Urinary bladder (tissue), 4 donors: ENCODE results near the gene EIF4ENIF1. TPM values are rescaled to one million over a fixed set of nuclear protein-coding genes. Genes with fewer than 3 reads are reported as not detected.
A peak's percentile ranks its signal among the peaks of the same experiment; 100 is the strongest.
"Not testable (repeated sequence)": the region's sequence is repeated elsewhere in the genome, so short reads cannot be mapped to it uniquely, and the experiment has no call there.

Source experiments
- DNase-seq: peaks from one replicate; pipeline ENCODE4 v3.0.0-alpha.2; 2015; ENCODE audit errors: extremely low spot score
- H3K27ac ChIP-seq: one replicate; pipeline ENCODE4 v1.5.1; 2013; ENCODE audit warnings: low read depth, mild to moderate bottlenecking, moderate library complexity
- H3K36me3 ChIP-seq: one replicate; pipeline ENCODE4 v1.6.1; 2013; ENCODE audit warnings: mild to moderate bottlenecking, moderate library complexity; ENCODE audit not compliant: insufficient read depth
- H3K4me1 ChIP-seq: one replicate; pipeline ENCODE4 v1.6.1; 2013; ENCODE audit warnings: mild to moderate bottlenecking, moderate library complexity; ENCODE audit not compliant: insufficient read depth
- H3K4me3 ChIP-seq: one replicate; pipeline ENCODE4 v1.5.1; 2013; ENCODE audit warnings: low read depth, low read length
- WGBS: extraction: QIAGEN DNeasy Blood & Tissue Kit; methylation state at CpG from one replicate; pipeline ENCODE4 v1.1.7; 2013; 5-methylcytosine and 5-hydroxymethylcytosine counted together
- polyA plus RNA-seq: library from polyadenylated mRNA; stranded (reverse); fragments of 200-250 nt; gene quantifications from one replicate; pipeline ENCODE4 v1.2.3, GENCODE V29; 2013
- total RNA-seq: library from RNA; depleted of rRNA; stranded (reverse); fragments of >200 nt; gene quantifications from one replicate; pipeline ENCODE4 v1.2.3, GENCODE V29; 2014
- donor health status: healthy with polysubstance abuse.
- donor health status: healthy.

EIF4ENIF1 gene, protein sequence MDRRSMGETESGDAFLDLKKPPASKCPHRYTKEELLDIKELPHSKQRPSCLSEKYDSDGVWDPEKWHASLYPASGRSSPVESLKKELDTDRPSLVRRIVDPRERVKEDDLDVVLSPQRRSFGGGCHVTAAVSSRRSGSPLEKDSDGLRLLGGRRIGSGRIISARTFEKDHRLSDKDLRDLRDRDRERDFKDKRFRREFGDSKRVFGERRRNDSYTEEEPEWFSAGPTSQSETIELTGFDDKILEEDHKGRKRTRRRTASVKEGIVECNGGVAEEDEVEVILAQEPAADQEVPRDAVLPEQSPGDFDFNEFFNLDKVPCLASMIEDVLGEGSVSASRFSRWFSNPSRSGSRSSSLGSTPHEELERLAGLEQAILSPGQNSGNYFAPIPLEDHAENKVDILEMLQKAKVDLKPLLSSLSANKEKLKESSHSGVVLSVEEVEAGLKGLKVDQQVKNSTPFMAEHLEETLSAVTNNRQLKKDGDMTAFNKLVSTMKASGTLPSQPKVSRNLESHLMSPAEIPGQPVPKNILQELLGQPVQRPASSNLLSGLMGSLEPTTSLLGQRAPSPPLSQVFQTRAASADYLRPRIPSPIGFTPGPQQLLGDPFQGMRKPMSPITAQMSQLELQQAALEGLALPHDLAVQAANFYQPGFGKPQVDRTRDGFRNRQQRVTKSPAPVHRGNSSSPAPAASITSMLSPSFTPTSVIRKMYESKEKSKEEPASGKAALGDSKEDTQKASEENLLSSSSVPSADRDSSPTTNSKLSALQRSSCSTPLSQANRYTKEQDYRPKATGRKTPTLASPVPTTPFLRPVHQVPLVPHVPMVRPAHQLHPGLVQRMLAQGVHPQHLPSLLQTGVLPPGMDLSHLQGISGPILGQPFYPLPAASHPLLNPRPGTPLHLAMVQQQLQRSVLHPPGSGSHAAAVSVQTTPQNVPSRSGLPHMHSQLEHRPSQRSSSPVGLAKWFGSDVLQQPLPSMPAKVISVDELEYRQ
- 11.1 TPM for total RNA-seq
- polyA plus RNA-seq = 25.3 TPM

DNA sequence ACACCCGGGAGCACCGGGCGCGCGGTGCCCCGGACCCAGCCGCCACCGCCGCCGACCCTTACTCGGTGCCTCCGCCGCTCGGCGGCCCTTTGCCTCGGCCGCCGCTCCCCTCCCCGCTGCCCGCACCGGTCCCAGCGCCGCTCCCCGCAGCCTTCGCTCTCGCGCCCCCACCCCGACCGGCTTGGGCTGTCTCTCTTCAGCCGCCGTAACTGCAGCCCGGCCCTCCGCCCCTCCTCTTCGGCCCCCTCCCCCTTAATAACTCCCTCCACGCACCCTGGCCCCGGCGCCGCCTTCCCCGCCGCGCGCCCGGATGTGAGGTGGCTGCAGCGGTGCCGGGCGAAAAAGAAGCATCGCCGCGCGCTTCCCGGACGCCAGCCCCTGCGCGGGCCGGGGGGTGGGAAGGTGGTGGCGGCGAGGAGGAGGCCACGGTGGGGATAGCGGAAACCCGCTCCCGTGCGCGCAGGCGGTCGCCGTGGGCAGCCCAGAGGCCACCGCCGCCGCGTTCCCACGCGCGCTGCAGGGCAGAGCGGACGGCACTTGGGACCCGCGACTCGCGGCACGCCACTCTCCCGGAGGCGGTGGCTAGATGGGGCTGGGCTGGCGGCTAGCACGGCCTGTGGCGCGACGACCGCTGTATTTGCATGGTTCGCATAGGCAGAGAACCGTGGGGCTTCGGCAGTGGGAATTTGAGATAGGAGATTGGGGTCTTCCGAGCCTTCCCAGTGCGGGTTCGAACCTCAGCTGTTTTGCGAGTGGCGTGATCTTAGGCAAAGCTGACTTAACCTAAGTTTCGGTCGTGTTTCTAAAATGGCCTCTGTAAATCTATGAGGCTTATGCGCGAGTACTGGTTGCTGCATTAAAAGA, at the start of gene EIF4ENIF1:
TSS of gene EIF4ENIF1 (minus strand) at position 211 of the 864 bp plus-strand sequence. CDS start 1,124 bp downstream, outside the sequence.
- H3K36me3 ChIP-seq = no peaks in the 10 kb centered on the region
- no peaks in the 10 kb centered on the region for H3K4me1 ChIP-seq
- WGBS = under 1% methylated on average over 99 of the region's 100 CpGs
- peak within 1 kb of the TSS; percentile 94 for H3K4me3 ChIP-seq
- peak; percentile 47 for DNase-seq
- peak within 1 kb of the TSS; percentile 90 for H3K27ac ChIP-seq

GRCh38 chr22:31538815-31539214, 49.2 kb upstream of the EIF4ENIF1 start:
- Histone ChIP-seq H3K27ac (no peak overlapping the region), H3K4me1 (no peaks in the 10 kb centered on the region), H3K4me3 (no peak overlapping the region), H3K36me3 (no peaks in the 10 kb centered on the region)
- DNase-seq = no peak
- WGBS = 87% methylated on average over 5 of the region's 5 CpGs

DNA sequence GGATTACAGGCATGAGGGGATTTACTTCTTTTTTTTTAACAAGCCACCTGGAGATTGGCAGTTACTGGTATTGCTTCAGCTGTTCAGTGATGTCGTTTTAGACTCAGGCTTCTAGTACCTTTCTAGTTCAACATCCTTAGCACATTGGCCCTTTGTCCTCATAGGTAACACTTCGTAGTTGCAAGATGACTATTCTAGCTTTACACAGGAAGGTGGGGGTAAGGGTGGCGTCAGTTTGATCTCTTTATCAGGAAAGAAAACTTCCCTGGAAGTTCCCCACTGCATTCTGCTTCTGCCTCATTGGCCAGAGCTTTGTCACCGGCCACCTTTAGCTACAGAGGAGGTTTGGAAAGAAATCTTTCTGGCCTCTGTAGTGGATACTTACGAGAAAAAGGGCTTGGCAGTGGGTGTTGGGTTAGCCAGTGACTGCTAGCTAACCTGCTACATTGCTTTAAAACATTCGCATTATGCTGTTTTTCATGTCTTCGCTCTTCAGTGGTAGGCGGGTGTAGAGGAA, 47.4 kb upstream of the EIF4ENIF1 start:
- Histone ChIP-seq H3K36me3 (no peaks in the 10 kb centered on the region), H3K4me3 (no peak overlapping the region), H3K27ac (no peak overlapping the region), H3K4me1 (no peaks in the 10 kb centered on the region)
- 83% methylated on average over 8 of the region's 8 CpGs for WGBS
- DNase-seq = no peak

DNA sequence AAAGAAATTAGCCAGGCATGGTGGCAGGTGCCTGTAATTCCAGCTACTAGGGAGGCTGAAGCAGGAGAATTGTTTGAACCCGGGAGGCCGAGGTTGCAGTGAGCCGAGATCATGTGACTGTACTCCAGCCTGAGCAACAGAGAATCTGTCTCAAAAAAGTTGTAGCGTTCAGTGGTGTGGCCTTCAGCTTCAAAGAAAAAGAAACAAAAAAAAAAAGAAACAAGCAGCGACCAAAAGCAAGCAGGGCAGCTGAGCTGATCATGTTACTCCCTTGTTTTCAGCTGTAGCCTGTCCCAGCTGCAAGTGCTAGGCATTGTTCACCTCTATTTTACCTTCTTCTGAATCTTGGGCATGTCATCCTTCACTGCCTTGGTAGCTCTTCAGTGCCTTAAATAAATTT, 43.7 kb upstream of the EIF4ENIF1 start:
- no peaks in the 10 kb centered on the region for H3K36me3 ChIP-seq
- no peak overlapping the region for H3K27ac ChIP-seq
- 86% methylated on average over 5 of the region's 5 CpGs for WGBS
- H3K4me3 ChIP-seq = no peak overlapping the region
- DNase-seq = no peak
- no peaks in the 10 kb centered on the region for H3K4me1 ChIP-seq

- no peaks in the 10 kb centered on the region for H3K4me1 ChIP-seq
- no peak overlapping the region for H3K27ac ChIP-seq
- 57% methylated on average over 1 of the region's 1 CpG for WGBS
- no peak overlapping the region for H3K4me3 ChIP-seq
- DNase-seq = no peak
- peaks cover 2% of the 10 kb centered on the region for H3K36me3 ChIP-seq
Observed at GRCh38 chr22:31532060-31532459, 42.4 kb upstream of the EIF4ENIF1 start.

GRCh38 chr22:31530823-31531195, 41.2 kb upstream of the EIF4ENIF1 start:
- 35% methylated on average over 3 of the region's 3 CpGs for WGBS
- Histone ChIP-seq H3K4me3 (no peak overlapping the region), H3K4me1 (no peaks in the 10 kb centered on the region), H3K27ac (peak overlapping the region; percentile 10), H3K36me3 (peaks cover 2% of the 10 kb centered on the region)
- DNase-seq = peak; percentile 11

- 92% methylated on average over 7 of the region's 7 CpGs for WGBS
- Histone ChIP-seq H3K36me3 (peaks cover 2% of the 10 kb centered on the region), H3K4me1 (no peaks in the 10 kb centered on the region), H3K4me3 (no peak overlapping the region), H3K27ac (no peak overlapping the region)
- no peak for DNase-seq
Observed at GRCh38 chr22:31526270-31526669, 36.6 kb upstream of the EIF4ENIF1 start.

GRCh38 chr22:31524132-31524531, 34.5 kb upstream of the EIF4ENIF1 start:
- WGBS = 93% methylated on average over 5 of the region's 5 CpGs
- DNase-seq, H3K36me3 ChIP-seq, H3K4me1 ChIP-seq, H3K27ac ChIP-seq, H3K4me3 ChIP-seq: not testable (repeated sequence)

DNA sequence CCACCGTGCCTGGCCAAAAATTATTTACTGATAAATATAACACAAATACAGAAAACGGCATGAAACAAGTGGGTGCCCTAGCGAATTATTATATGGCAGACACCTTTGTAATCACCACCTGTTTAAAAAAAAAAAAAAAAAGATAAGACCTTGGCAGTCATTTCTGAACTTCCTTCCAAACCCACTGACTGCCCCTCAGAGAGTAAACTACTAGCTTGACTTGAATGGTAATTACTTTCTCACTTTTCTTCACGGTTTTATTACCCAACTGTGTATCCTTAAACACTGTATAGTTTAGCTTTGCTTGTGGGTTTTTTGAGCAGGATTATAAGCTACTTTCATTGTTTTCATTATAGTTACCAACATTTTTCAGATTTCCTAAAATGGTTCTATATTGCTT, 30.4 kb upstream of the EIF4ENIF1 start:
- no peak for DNase-seq
- no peaks in the 10 kb centered on the region for H3K4me1 ChIP-seq
- no peak overlapping the region for H3K27ac ChIP-seq
- WGBS = 76% methylated on average over 4 of the region's 4 CpGs
- H3K4me3 ChIP-seq = no peak overlapping the region
- H3K36me3 ChIP-seq = no peaks in the 10 kb centered on the region

- no peak overlapping the region for H3K27ac ChIP-seq
- no peak for DNase-seq
- 89% methylated on average over 6 of the region's 6 CpGs for WGBS
- no peaks in the 10 kb centered on the region for H3K4me1 ChIP-seq
- no peak overlapping the region for H3K4me3 ChIP-seq
- peaks cover 5% of the 10 kb centered on the region for H3K36me3 ChIP-seq
Observed at GRCh38 chr22:31509061-31509762, 19.6 kb upstream of the EIF4ENIF1 start.

- no peak overlapping the region for H3K27ac ChIP-seq
- WGBS = 95% methylated on average over 4 of the region's 4 CpGs
- peaks cover 5% of the 10 kb centered on the region for H3K36me3 ChIP-seq
- DNase-seq = no peak
- H3K4me3 ChIP-seq = no peak overlapping the region
- H3K4me1 ChIP-seq = no peaks in the 10 kb centered on the region
Observed at GRCh38 chr22:31508536-31508935, 18.9 kb upstream of the EIF4ENIF1 start.

DNA sequence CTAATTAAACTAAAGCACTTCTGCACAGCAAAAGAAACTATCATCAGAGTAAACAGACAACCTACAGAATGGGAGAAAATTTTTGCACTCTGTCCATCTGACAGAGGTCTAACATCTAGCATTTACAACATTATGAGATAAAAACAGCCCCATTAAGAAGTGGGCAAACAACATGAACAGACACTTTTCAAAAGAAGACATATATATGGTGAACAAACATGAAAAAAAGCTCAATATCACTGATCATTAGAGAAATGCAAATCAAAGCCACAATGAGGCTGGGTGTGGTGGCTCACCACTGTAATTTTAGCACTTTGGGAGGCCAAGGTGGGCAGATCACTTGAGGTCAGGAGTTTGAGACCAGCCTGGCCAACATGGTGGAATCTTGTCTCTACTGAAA, 17.9 kb upstream of the EIF4ENIF1 start:
- not testable (repeated sequence) for H3K27ac ChIP-seq, H3K36me3 ChIP-seq, DNase-seq, H3K4me1 ChIP-seq, H3K4me3 ChIP-seq
